ELR (cell line): ENCODE measurements around the gene CALML4.
A peak's percentile ranks its signal among the peaks of the same experiment; 100 is the strongest.
"Not testable (repeated sequence)": the region's sequence is repeated elsewhere in the genome, so short reads cannot be mapped to it uniquely, and the experiment has no call there.

Source experiments
- DNase-seq: peaks from one replicate; pipeline ENCODE4 v3.0.0-alpha.2; 2015; ENCODE audit warnings: low read depth

The CALML4 gene

GRCh38 chr15:68190048-68190447, 15.1 kb downstream of the CALML4 start:
- no peak for DNase-seq

DNA sequence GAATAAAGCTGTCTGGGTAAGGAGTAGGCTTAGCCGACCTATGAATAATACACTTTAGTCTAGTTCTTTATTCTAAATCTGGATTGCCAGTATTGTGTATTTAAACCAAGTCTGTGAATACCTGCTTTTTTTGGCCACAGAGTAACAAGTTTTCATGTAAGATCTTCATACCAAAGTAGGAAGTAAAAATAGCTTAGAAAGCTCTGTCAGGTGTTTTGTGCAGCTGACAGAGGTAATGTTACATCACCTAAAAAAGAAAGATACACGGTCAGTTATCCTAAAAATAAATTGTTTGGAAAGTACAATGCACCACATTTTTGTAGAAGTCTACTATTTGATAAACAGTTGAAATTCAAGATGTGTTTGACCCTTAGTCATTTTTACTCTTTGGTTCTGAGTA, 16.5 kb downstream of the CALML4 start:
- no peak for DNase-seq

- DNase-seq, result no peak
These were observed 17.6 kb downstream of the CALML4 start for GRCh38 chr15:68187559-68187958.

- DNase-seq, result peak; percentile 30
These were observed 18.3 kb downstream of the CALML4 start for GRCh38 chr15:68186671-68187397.

GRCh38 chr15:68184616-68185480, 20.3 kb downstream of the CALML4 start:
- no peak for DNase-seq

DNA sequence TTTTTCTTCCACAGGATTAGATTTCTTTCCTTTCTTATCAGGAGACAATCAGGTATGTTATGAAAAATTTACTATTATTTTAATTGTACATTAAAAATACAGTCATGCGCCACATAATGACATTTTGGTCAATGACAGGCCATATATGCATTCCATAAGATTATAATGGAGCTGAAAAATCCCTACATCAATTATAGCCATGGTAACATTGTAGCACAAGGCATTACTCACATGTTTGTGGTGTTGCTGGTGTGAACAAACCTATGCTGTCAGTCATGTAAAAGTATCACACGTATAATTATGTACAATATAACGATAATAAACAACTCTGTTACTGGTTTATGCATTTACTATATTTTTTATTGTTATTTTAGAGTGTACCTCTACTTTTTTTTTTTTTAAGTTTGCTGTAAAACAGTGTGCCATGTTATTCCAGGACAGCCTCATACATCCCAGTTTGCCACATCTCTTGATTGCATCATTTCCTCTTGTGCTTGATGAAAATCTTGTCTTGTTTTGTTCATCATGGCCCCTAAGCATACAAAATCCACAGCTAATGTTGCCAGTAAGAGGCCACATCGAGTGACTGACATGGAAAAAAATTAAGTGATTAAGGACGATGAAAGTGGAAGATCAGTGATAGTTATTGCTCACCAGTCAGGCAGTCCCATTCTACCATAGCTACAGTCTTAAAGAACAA, 21.4 kb downstream of the CALML4 start:
- DNase-seq, result no peak

DNA sequence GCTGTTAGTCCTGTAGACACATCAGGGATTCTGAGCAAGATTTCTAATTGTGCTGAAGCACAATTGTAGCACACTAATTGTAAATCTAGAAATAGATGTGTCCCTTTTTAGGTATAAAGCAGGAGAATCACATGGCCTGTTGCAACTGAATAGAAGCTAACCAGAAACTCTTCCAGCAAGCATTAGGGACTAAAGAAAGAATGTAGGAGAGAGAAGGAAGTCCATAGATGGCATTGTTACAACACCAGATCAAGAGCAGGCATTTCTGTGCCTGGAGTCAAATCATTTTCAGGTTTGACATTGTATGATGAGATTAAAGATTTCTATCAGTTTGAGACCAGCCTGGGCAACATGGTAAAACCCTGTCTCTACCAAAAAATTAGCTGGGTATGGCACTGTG, 27.4 kb downstream of the CALML4 start:
- no peak for DNase-seq

DNA sequence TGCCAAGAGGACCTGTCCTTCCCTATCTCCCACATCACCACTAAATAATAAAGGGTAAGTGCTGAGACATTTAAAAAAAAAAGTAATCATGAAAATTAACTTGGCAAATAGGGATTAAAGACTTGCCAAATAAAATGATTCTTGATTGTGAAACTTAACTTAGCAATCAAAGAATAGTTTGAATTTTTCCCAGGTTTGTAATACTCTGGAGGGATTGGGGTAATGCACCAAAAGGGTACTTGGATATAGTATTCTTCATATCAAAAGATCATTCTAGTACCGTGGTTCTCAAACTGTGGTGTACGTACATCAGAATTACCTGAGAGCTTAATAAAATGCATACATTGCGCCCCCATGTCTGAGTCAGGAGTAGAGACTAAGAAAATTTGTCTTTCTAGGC, 28.5 kb downstream of the CALML4 start:
- no peak for DNase-seq

DNA sequence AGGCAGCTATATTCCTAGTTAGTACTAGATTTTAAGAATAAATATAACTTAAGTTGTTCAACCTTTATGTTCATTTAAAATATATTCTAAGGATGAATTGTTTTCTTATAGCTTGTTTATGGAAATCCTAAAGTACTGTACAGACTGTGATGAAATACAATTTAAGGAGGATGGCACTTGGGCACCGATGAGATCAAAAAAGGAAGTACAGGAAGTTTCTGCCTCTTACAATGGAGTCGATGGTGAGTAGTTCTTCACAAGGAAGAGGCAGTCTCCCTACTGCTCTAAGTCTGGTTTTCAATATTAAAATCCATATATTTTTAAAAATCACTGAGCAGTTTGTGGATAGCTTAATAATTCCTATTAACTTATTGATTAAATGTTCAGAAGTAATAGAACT, 29.6 kb downstream of the CALML4 start:
- DNase-seq, result no peak

DNA sequence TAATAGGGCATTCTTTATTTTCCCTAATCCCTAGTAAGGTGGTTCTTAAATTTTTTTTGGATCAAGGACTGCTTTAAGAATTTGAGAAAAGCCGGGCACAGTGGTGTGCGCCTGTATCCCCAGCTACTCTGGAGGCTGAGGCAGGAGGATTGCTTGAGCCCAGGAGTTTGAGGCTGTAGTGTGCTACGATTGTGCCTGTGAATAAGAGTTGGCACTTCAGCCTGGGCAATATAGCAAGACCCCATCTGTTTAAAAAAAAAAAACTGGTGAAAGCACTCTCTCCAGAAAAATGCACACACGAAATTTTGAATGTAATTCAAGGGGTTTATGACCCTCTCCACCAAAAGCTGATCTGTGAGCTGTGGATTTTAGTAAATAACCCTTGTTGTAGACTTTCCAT, 32.0 kb downstream of the CALML4 start:
- DNase-seq, result no peak

DNA sequence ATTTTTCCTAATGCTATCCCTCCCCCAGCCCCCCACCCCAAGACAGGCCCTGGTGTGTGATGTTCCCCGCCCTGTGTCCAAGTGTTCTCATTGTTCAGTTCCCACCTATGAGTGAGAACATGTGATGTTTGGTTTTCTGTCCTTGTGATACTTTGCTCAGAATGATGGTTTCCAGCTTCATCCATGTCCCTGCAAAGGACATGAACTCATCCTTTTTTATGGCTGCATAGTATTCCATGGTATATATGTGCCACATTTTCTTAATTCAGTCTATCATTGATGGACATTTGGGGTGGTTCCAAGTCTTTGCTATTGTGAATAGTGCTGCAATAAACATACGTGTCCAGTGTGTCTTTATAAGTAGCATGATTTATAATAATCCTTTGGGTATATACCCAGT, 33.1 kb downstream of the CALML4 start:
- DNase-seq, result not testable (repeated sequence)

DNA sequence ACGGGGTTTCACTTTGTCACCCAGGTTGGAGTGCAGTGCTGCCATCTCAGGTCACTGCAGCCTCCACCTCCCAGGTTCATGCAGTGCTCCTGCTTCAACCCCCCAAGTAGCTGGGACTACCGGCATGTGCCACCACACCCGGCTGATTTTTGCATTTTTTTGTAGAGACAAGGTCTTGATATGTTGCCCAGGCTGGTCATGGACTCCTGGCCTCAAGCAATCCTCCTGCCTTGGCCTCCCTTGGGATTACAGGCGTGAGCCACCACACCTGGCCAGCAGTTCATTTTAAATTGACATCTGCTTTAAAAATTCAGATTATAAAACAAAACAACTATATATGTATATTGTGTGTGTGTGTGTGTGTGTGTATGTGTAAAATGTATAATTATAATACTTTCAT, 38.3 kb downstream of the CALML4 start:
- no peak for DNase-seq

GRCh38 chr15:68163191-68163590, 41.9 kb downstream of the CALML4 start:
- no peak for DNase-seq

DNA sequence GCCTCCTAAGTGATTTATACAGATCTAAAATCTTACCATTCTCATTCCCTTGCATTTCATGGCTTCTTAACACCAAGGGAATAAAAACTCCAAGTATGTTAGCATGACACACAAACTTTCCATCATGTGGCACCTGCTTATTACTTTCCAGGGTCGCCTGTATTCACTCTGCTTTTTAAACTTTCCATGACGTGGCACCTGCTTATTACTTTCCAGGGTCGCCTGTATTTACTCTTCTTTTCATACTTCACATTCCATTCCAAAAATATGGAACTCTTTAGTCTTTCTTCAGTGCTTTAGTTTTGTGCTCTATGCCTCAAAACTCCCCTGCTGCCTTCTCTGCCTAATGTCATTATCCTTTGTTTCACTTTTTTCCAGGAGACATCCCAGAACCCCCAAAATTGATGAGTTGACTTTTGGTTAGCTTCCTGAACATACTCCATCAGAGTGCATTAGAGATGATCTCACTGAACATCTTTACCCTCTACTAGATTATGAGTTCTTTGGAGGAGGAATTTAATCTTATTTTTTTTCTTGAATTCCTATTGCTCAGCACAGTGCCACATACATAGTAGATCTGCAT, 47.0 kb downstream of the CALML4 start:
- DNase-seq, result no peak

DNA sequence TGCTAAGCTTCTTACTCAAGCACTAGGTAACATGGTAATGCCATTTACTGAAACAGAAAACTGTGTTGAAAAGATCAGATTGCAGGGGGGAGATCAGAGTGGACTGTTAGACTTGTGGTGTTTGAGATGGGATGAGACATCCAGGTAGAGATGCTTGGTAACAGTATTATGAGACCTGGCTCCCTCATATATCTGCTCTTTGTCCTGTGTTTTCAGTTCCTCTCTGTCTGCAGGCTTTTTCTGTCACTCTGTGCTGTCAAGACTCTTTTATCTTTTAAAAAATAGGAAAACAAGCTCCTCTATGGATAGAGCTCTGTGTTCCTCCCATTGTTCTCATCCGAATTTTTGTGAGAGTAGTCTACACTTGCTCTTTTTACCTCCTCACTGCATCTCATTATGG, 48.1 kb downstream of the CALML4 start:
- no peak for DNase-seq

GRCh38 chr15:68154923-68155559, 50.1 kb downstream of the CALML4 start:
- peak; percentile 69 for DNase-seq

- DNase-seq, result no peak
These were observed 52.8 kb downstream of the CALML4 start for GRCh38 chr15:68152342-68152741.

DNA sequence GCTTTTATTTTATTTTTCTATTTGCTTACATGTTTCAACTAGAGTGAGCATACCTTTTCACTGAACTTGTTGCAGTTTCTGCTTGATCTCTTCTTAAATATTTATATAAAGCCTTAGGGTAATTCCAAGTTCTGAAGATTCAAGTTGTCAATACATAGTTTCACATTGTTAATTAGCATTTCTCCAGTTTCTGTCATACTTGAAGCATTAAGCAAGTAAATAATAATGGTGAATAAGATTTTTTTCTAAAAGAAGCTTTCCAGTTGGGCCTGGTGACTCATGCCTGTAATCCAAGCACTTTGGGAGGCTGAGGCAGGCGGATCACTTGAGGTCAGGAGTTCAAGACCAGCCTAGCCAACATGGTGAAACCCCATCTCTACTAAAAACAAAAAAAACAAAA, 53.9 kb downstream of the CALML4 start:
- DNase-seq, result peak; percentile 13

GRCh38 chr15:68150187-68150586, 54.9 kb downstream of the CALML4 start:
- no peak for DNase-seq

- peak; percentile 73 for DNase-seq
These were observed 56.1 kb downstream of the CALML4 start for GRCh38 chr15:68149059-68149458.

DNA sequence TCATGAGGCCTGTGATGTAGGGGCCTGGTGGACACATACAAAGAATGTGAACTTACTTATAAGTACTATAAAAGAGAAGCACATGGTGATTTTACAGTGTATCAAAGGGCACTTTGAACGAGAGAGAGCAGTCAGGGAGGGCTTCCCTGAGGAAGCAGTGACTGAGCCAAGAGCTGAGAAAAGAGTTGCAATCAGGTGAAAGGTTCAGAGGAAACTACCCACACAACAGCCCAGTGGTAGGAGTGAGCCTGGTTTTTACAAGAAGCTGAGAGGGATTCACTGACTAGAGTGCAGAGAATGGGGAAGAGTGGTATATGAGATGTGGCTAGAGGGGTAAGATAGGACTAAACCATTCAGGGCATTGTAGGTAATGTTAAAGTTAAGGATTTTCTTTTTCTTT, 57.1 kb downstream of the CALML4 start:
- DNase-seq, result no peak

DNA sequence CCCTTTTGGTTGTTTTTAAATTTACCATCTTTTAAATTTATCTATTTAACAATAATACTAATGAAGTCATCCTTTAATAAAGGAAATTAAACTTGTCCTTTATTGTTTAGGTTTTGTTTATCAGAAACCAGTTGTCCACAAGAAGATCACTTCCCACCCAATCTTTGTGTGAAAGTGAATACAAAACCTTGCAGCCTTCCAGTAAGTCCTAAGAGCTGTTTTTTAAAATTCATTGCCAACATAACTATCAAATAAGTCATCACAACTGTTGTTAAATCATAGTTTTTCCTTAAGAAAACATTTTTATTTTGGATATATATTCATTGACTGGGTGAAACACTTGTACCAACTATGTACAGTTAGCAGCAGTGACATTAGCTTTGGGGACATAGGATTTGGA, 59.4 kb downstream of the CALML4 start:
- DNase-seq, result no peak
